Transverse colon (tissue), 4 donors: ENCODE data around the gene CCDC73. TPM values are rescaled to one million over a fixed set of nuclear protein-coding genes. Genes with fewer than 3 reads are reported as not detected.

Experiments used
- DNase-seq: peaks from one replicate; pipeline ENCODE4 v3.0.0-alpha.2; 2019
- H3K27ac ChIP-seq, 4 donors: fragments of 200-600 bp; sonication (generic); 2 replicates each; pipeline ENCODE4 v1.5.1; 2016 to 2018; ENCODE audit warnings: inconsistent platforms in 4 of 4
- H3K27me3 ChIP-seq: fragments of 200-600 bp; sonication (generic); 2 replicates; pipeline ENCODE4 v1.5.1; 2017; ENCODE audit warnings: inconsistent platforms
- H3K36me3 ChIP-seq, 4 donors: fragments of 200-600 bp; sonication (generic); 2 replicates each; pipeline ENCODE4 v1.5.1; 2017 to 2019; ENCODE audit warnings: inconsistent platforms in 4 of 4
- H3K4me1 ChIP-seq, 4 donors: fragments of 200-600 bp; sonication (generic); 2 replicates each; pipeline ENCODE4 v1.5.1; 2017 to 2020; ENCODE audit warnings: inconsistent platforms in 4 of 4
- H3K4me3 ChIP-seq, 4 donors: fragments of 200-600 bp; sonication (generic); 1 replicate in 1 of 4; 2 replicates in 3 of 4; pipeline versions ENCODE4 v1.5.1 to v1.6.1; 2017 to 2019; ENCODE audit warnings: inconsistent platforms in 4 of 4
- H3K9me3 ChIP-seq, 2 donors: fragments of 200-600 bp; sonication (generic); 2 replicates each; pipeline ENCODE4 v1.5.1; 2017 to 2019; ENCODE audit warnings: inconsistent platforms in 2 of 2
- CTCF ChIP-seq, 5 experiments: fragments of 200-600 bp in 3 of 5; fragments of 450-650 bp in 2 of 5; sonication (generic) in 3 of 5; IDR thresholded peaks; 1 replicate in 2 of 5; 2 replicates in 3 of 5; pipeline ENCODE4 v1.5.1; 2016 to 2017; ENCODE audit warnings: antibody characterized with exemption in 5 of 5, inconsistent platforms in 3 of 5, mild to moderate bottlenecking in 2 of 5, moderate library complexity in 1 of 5
- EP300 ChIP-seq: sonication (generic); formaldehyde crosslinking; IDR thresholded peaks from one replicate; pipeline ENCODE4 v1.6.1; 2017; ENCODE audit warnings: antibody characterized with exemption, low read depth
- POLR2A ChIP-seq: fragments of 450-650 bp; IDR thresholded peaks from one replicate; pipeline ENCODE4 v1.6.1; 2016; ENCODE audit warnings: antibody characterized with exemption, mild to moderate bottlenecking, moderate library complexity
- POLR2AphosphoS5 ChIP-seq, 3 donors: sonication (generic); formaldehyde crosslinking; IDR thresholded peaks; one replicate each; pipeline ENCODE4 v1.6.1; 2016; ENCODE audit warnings: antibody characterized with exemption in 3 of 3
- WGBS, 2 donors: methylation state at CpG; one replicate each; pipeline ENCODE4 v1.1.5; 2018; ENCODE audit warnings: low coverage in 1 of 2; 5-methylcytosine and 5-hydroxymethylcytosine counted together
- in situ Hi-C, 4 donors: fragments of 200-750 bp; cut with MboI; loops; one replicate each; pipeline versions ENCODE4 v1.15.0 to v1.15.1; 2017; ENCODE audit warnings: low sequenced_read_pairs in 3 of 4, low pct_ligation_motif_present in 1 of 4, low pct_unique_long_range_greater_than_20kb in 1 of 4
- intact Hi-C: fragments of 100-400 bp; cut with DNase I; formaldehyde crosslinking; loops from one replicate; pipeline ENCODE4 v1.15.1; 2023; ENCODE audit warnings: low total_unique reads
- total RNA-seq, 4 donors: library from RNA; depleted of rRNA; stranded (reverse); fragments of >200 nt; gene quantifications; one replicate each; pipeline ENCODE4 v1.1.0, GENCODE V29; 2016

CCDC73 gene
- total RNA-seq, 4 donors from 2014 or later, result not detected

- Histone ChIP-seq H3K27ac (no peak overlapping the region), H3K36me3 (no peaks in the 10 kb centered on the region), H3K4me1 (no peaks in the 10 kb centered on the region), H3K4me3 (no peak overlapping the region), H3K27me3 (no peaks in the 10 kb centered on the region), H3K9me3 (no peaks in the 10 kb centered on the region)
- intact Hi-C loops (no loop called here), in situ Hi-C loops (no loop called here)
- 79 to 100% methylated on average over 1 of the region's 1 CpG for WGBS, 2 donors
- no peak for TF ChIP-seq POLR2A
- no peak for TF ChIP-seq POLR2AphosphoS5 (IDR thresholded peaks at IDR 0.05)
- TF ChIP-seq CTCF (IDR thresholded peaks at IDR 0.05), result no peak
- TF ChIP-seq EP300, result no peak
- DNase-seq, result no peak
Observed at GRCh38 chr11:32567154-32567553, 227.3 kb downstream of the CCDC73 start.

GRCh38 chr11:32566517-32566916 lies 227.9 kb downstream of the CCDC73 start:
- in situ Hi-C loops, result no loop called here
- TF ChIP-seq CTCF (IDR thresholded peaks at IDR 0.05) (no peak), EP300 (no peak), POLR2AphosphoS5 (IDR thresholded peaks at IDR 0.05) (no peak), POLR2A (no peak)
- DNase-seq, result no peak
- 88% methylated on average over 2 of the region's 2 CpGs for WGBS, 2 donors
- Histone ChIP-seq H3K4me1 (no peaks in the 10 kb centered on the region), H3K27ac (no peak overlapping the region), H3K36me3 (no peaks in the 10 kb centered on the region), H3K4me3 (no peak overlapping the region), H3K27me3 (no peaks in the 10 kb centered on the region), H3K9me3 (no peaks in the 10 kb centered on the region)
- intact Hi-C loops, result no loop called here

- no peaks in the 10 kb centered on the region for H3K27me3 ChIP-seq
- in situ Hi-C loops, result no loop called here
- WGBS, 2 donors, result 53 to 68% methylated on average over 3 of the region's 3 CpGs
- intact Hi-C loops, result no loop called here
- no peaks in the 10 kb centered on the region for H3K4me1 ChIP-seq
- no peak overlapping the region for H3K27ac ChIP-seq
- H3K36me3 ChIP-seq, result no peaks in the 10 kb centered on the region
- no peak for DNase-seq
- H3K4me3 ChIP-seq, result no peak overlapping the region
- TF ChIP-seq POLR2A (no peak), EP300 (no peak), CTCF (IDR thresholded peaks at IDR 0.05) (no peak), POLR2AphosphoS5 (IDR thresholded peaks at IDR 0.05) (no peak)
- no peaks in the 10 kb centered on the region for H3K9me3 ChIP-seq
Observed at GRCh38 chr11:32563600-32563959, 230.9 kb downstream of the CCDC73 start.

GRCh38 chr11:32562839-32563599 lies 231.4 kb downstream of the CCDC73 start:
- in situ Hi-C loops (no loop called here), intact Hi-C loops (no loop called here)
- Histone ChIP-seq H3K36me3 (no peaks in the 10 kb centered on the region), H3K27ac (no peak overlapping the region), H3K9me3 (no peaks in the 10 kb centered on the region), H3K4me1 (no peaks in the 10 kb centered on the region), H3K27me3 (no peaks in the 10 kb centered on the region), H3K4me3 (no peak overlapping the region)
- TF ChIP-seq EP300 (no peak), POLR2A (no peak), POLR2AphosphoS5 (IDR thresholded peaks at IDR 0.05) (no peak), CTCF (IDR thresholded peaks at IDR 0.05) (no peak)
- DNase-seq, result no peak
- WGBS, 2 donors, result 71 to 72% methylated on average over 10 of the region's 10 CpGs
